ENCODE data around the gene HIVEP1. TPM values are rescaled to one million over a fixed set of nuclear protein-coding genes. Genes with fewer than 3 reads are reported as not detected.
"Not testable (repeated sequence)": the region's sequence is repeated elsewhere in the genome, so short reads cannot be mapped to it uniquely, and the experiment has no call there.

HIVEP1 gene
- total RNA-seq, 2 donors from 2014 or later = 16.1 to 18.8 TPM

DNA sequence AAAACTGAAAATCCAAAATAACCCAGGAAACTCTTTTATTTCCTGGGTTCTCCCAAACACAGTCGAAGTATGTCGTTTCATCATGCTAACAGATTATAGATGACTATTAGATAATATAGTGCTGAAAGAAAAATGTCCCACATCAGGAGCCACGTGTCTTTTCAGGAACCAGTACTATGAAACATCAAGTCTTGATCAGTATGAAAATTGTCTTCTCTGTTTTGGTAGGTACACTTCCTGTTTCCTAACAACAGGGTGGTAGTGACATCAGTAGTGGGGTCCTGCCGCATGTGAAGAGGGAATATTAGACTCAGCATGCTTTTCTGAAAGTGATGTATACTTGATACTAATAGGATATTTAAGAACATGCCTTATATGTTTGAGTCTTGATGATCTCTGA, 136.7 kb downstream of the HIVEP1 start:
- no peaks in the 10 kb centered on the region for H3K9me3 ChIP-seq
- TF ChIP-seq, protein P1, sequence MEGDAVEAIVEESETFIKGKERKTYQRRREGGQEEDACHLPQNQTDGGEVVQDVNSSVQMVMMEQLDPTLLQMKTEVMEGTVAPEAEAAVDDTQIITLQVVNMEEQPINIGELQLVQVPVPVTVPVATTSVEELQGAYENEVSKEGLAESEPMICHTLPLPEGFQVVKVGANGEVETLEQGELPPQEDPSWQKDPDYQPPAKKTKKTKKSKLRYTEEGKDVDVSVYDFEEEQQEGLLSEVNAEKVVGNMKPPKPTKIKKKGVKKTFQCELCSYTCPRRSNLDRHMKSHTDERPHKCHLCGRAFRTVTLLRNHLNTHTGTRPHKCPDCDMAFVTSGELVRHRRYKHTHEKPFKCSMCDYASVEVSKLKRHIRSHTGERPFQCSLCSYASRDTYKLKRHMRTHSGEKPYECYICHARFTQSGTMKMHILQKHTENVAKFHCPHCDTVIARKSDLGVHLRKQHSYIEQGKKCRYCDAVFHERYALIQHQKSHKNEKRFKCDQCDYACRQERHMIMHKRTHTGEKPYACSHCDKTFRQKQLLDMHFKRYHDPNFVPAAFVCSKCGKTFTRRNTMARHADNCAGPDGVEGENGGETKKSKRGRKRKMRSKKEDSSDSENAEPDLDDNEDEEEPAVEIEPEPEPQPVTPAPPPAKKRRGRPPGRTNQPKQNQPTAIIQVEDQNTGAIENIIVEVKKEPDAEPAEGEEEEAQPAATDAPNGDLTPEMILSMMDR (IDR thresholded peaks at IDR 0.05) = no peak
- DNase-seq (ENCODE audit: low spot score) = no peak
- no peaks in the 10 kb centered on the region for H3K4me1 ChIP-seq
- H3K4me3 ChIP-seq = no peak overlapping the region
- no peaks in the 10 kb centered on the region for H3K36me3 ChIP-seq
- H3K27me3 ChIP-seq = no peaks in the 10 kb centered on the region
- H3K27ac ChIP-seq = no peak overlapping the region

GRCh38 chr6:12149944-12150510, 137.9 kb downstream of the HIVEP1 start:
- Histone ChIP-seq H3K9me3 (no peaks in the 10 kb centered on the region), H3K36me3 (no peaks in the 10 kb centered on the region), H3K27ac (no peak overlapping the region), H3K4me3 (no peak overlapping the region), H3K27me3 (no peaks in the 10 kb centered on the region), H3K4me1 (no peaks in the 10 kb centered on the region)
- TF ChIP-seq, protein P1 (IDR thresholded peaks at IDR 0.05) = no peak
- no peak for DNase-seq (ENCODE audit: low spot score)

GRCh38 chr6:12150812-12151432, 138.8 kb downstream of the HIVEP1 start:
- TF ChIP-seq, protein P1 (IDR thresholded peaks at IDR 0.05) = peak in 1 of 2 donors; percentile 43
- no peak for DNase-seq (ENCODE audit: low spot score)
- H3K9me3 ChIP-seq = no peaks in the 10 kb centered on the region
- no peaks in the 10 kb centered on the region for H3K4me1 ChIP-seq
- no peaks in the 10 kb centered on the region for H3K36me3 ChIP-seq
- no peaks in the 10 kb centered on the region for H3K27me3 ChIP-seq
- H3K4me3 ChIP-seq = no peak overlapping the region
- H3K27ac ChIP-seq = no peak overlapping the region

- Histone ChIP-seq H3K27me3 (no peaks in the 10 kb centered on the region), H3K27ac (no peak overlapping the region), H3K4me3 (no peak overlapping the region), H3K4me1 (no peaks in the 10 kb centered on the region), H3K9me3 (no peaks in the 10 kb centered on the region), H3K36me3 (no peaks in the 10 kb centered on the region)
- no peak for DNase-seq (ENCODE audit: low spot score)
- TF ChIP-seq, protein P1 (IDR thresholded peaks at IDR 0.05) = no peak
Measured at GRCh38 chr6:12151433-12151820, 139.3 kb downstream of the HIVEP1 start.

DNA sequence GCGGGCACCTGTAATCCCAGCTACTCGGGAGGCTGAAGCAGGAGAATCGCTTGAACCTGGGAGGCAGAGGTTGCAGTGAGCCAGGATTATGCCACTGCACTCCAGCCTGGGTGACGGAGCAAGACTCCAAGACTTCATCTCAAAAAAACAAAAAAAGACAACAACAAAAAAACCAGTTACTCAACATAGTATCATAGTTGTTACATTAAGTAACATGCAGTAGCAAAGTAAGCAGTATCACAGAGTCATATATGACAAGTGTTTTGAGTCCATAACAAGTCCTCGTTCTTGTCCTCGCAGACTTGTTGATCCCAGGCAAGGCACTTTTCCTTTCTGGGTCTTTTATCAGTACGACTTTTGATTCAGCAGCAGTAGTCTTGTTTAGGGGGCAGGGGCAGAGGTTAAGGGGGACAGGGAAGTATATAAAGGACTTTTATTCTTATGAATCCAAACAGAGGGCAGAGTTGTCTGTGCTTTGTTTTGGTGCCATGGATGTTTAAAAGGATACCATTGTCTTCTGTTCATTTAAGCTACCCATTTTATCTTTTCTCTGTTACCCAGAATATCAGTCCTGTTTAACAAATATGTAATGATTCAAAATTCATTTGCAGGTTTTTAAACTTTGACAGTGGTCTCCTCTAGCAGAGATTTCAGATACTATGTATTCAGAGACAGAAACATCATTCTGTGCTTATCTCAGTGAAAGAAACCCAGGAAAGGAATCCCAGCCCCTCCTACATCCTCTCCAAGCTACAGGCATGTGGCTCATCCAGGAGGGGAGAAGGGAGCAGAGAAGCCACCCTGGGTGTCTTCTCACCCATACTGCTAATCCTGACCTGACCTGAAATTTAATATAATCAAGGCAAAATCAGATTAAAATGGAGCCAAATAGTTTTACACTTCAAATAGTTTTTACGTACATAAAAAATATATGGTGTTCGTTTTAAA, 140.2 kb downstream of the HIVEP1 start:
- Histone ChIP-seq H3K4me1 (no peaks in the 10 kb centered on the region), H3K36me3 (no peaks in the 10 kb centered on the region), H3K27me3 (no peaks in the 10 kb centered on the region), H3K4me3 (no peak overlapping the region), H3K9me3 (no peaks in the 10 kb centered on the region), H3K27ac (no peak overlapping the region)
- DNase-seq (ENCODE audit: low spot score) = no peak
- TF ChIP-seq, protein P1 (IDR thresholded peaks at IDR 0.05) = no peak

DNA sequence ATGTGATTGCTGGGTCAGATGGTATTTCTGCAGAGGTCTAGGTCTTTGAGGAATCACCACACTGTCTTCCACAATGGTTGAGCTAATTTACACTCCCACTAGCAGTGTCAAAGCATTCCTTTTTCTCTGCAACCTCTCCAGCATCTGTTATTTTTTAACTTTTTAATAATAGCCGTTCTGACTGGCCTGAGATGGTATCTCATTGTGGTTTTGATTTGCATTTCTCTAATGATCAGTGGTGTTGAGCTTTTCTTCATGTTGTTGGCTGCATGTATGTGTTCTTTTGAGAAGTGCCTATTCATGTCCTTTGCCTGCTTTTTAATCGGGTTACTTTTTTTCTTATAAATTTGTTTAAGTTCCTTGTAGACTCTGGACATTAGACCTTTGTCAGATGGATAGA, 143.7 kb downstream of the HIVEP1 start:
- not testable (repeated sequence) for H3K4me3 ChIP-seq; H3K4me1 ChIP-seq; DNase-seq (ENCODE audit: low spot score); H3K27ac ChIP-seq; H3K36me3 ChIP-seq; H3K9me3 ChIP-seq; H3K27me3 ChIP-seq
